NB4 (cell line): ENCODE measurements around the gene SLC13A4.

Experiments used
- CTCF ChIP-seq: IDR thresholded peaks from one replicate; pipeline ENCODE4 v1.5.1; 2012; ENCODE audit warnings: low read depth, low read length
- POLR2A ChIP-seq: IDR thresholded peaks from 2 replicates; pipeline ENCODE4 v1.6.1; 2011; ENCODE audit warnings: mild to moderate bottlenecking; ENCODE audit not compliant: insufficient read length; ENCODE audit errors: extremely low read depth
- TF ChIP-seq, protein P1 (sequence below): IDR thresholded peaks from 2 replicates; pipeline ENCODE4 v1.6.1; 2011; ENCODE audit warnings: low read depth, low read length

- TF ChIP-seq CTCF, result no peak
- no peak for TF ChIP-seq POLR2A
- TF ChIP-seq, protein P1, sequence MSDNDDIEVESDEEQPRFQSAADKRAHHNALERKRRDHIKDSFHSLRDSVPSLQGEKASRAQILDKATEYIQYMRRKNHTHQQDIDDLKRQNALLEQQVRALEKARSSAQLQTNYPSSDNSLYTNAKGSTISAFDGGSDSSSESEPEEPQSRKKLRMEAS, result no peak
These were observed 80.2 kb downstream of the SLC13A4 start for GRCh38 chr7:135647755-135648154.
